H9 (cell line): ENCODE measurements around the gene MCF2L. TPM values are rescaled to one million over a fixed set of nuclear protein-coding genes. Genes with fewer than 3 reads are reported as not detected.

Source experiments
- DNase-seq: peaks from one replicate; pipeline ENCODE4 v3.0.0-alpha.2; 2017
- H2AFZ ChIP-seq: one replicate; pipeline ENCODE4 v1.6.1; 2013; ENCODE audit warnings: mild to moderate bottlenecking, low read length, control low read depth, moderate library complexity
- H2AK5ac ChIP-seq: 2 replicates; pipeline ENCODE4 v1.6.1; 2013; ENCODE audit warnings: low read length, control low read depth, mixed read lengths; ENCODE audit not compliant: insufficient read length
- H2BK120ac ChIP-seq: one replicate; pipeline ENCODE4 v1.6.1; 2013; ENCODE audit warnings: low read depth, mild to moderate bottlenecking, low read length, control low read depth, inconsistent platforms; ENCODE audit not compliant: poor library complexity, severe bottlenecking
- H2BK12ac ChIP-seq: 2 replicates; pipeline ENCODE4 v1.6.1; 2013; ENCODE audit warnings: low read length, control low read depth, mixed read lengths, low read depth; ENCODE audit not compliant: insufficient read length
- H2BK15ac ChIP-seq: 2 replicates; pipeline ENCODE4 v1.6.1; 2013; ENCODE audit warnings: low read depth, low read length, control low read depth
- H2BK20ac ChIP-seq: one replicate; pipeline ENCODE4 v1.6.1; 2013; ENCODE audit warnings: low read depth, mild to moderate bottlenecking, low read length, control low read depth, inconsistent platforms; ENCODE audit not compliant: poor library complexity, severe bottlenecking
- H2BK5ac ChIP-seq: 2 replicates; pipeline ENCODE4 v1.6.1; 2013; ENCODE audit warnings: low read length, control low read depth, mixed read lengths; ENCODE audit not compliant: insufficient read length
- H3K14ac ChIP-seq: 2 replicates; pipeline ENCODE4 v1.6.1; 2013; ENCODE audit warnings: low read length, control low read depth; ENCODE audit not compliant: insufficient read depth
- H3K18ac ChIP-seq: 2 replicates; pipeline ENCODE4 v1.6.1; 2013; ENCODE audit warnings: low read depth, mild to moderate bottlenecking, mixed read lengths, low read length, control low read depth; ENCODE audit not compliant: insufficient read length
- H3K23ac ChIP-seq: 2 replicates; pipeline ENCODE4 v1.6.1; 2013; ENCODE audit warnings: low read length, control low read depth, mixed read lengths, low read depth; ENCODE audit not compliant: insufficient read length
- H3K23me2 ChIP-seq: 2 replicates; pipeline ENCODE4 v1.6.1; 2013; ENCODE audit warnings: low read depth, mild to moderate bottlenecking, mixed read lengths, low read length, control low read depth; ENCODE audit not compliant: insufficient read length, poor library complexity, severe bottlenecking
- H3K27ac ChIP-seq: 2 replicates; pipeline ENCODE4 v1.5.1; 2013; ENCODE audit warnings: low read length, control low read depth, mixed read lengths, low read depth; ENCODE audit not compliant: insufficient read length
- H3K27me3 ChIP-seq: 2 replicates; pipeline ENCODE4 v1.6.1; 2013; ENCODE audit warnings: low read length, control low read depth, inconsistent platforms; ENCODE audit not compliant: insufficient read depth
- H3K4ac ChIP-seq: 2 replicates; pipeline ENCODE4 v1.6.1; 2013; ENCODE audit warnings: low read depth, mild to moderate bottlenecking, control low read depth, inconsistent platforms, low read length, moderate library complexity
- H3K4me1 ChIP-seq: 2 replicates; pipeline ENCODE4 v1.6.1; 2013; ENCODE audit warnings: low read length, control low read depth, inconsistent platforms; ENCODE audit not compliant: insufficient read depth
- H3K4me2 ChIP-seq: 2 replicates; pipeline ENCODE4 v1.6.1; 2013; ENCODE audit warnings: low read length, control low read depth, mixed read lengths; ENCODE audit not compliant: insufficient read length, insufficient read depth
- H3K56ac ChIP-seq: 2 replicates; pipeline ENCODE4 v1.6.1; 2013; ENCODE audit warnings: low read depth, mild to moderate bottlenecking, mixed read lengths, low read length, control low read depth; ENCODE audit not compliant: insufficient read length
- H3K79me1 ChIP-seq: 2 replicates; pipeline ENCODE4 v1.6.1; 2013; ENCODE audit warnings: low read depth, mild to moderate bottlenecking, moderate library complexity, low read length, control low read depth, inconsistent platforms; ENCODE audit not compliant: insufficient read depth, poor library complexity, severe bottlenecking
- H3K79me2 ChIP-seq: 2 replicates; pipeline ENCODE4 v1.6.1; 2013; ENCODE audit warnings: low read length, control low read depth, inconsistent platforms; ENCODE audit not compliant: insufficient read depth
- H3K9ac ChIP-seq: 2 replicates; pipeline ENCODE4 v1.6.1; 2013; ENCODE audit warnings: low read length, control low read depth, mixed read lengths; ENCODE audit not compliant: insufficient read length; ENCODE audit errors: extremely low read depth
- H3K9me3 ChIP-seq: one replicate; pipeline ENCODE4 v1.6.1; 2013; ENCODE audit warnings: low read depth, low read length, inconsistent platforms; ENCODE audit not compliant: control insufficient read depth
- H3T11ph ChIP-seq: one replicate; pipeline ENCODE4 v1.6.1; 2013; ENCODE audit warnings: mild to moderate bottlenecking, low read length, control low read depth, inconsistent platforms
- H4K20me1 ChIP-seq: one replicate; pipeline ENCODE4 v1.6.1; 2013; ENCODE audit not compliant: control insufficient read depth, insufficient read length, insufficient read depth
- H4K5ac ChIP-seq: 2 replicates; pipeline ENCODE4 v1.6.1; 2013; ENCODE audit warnings: low read depth, mild to moderate bottlenecking, mixed read lengths, low read length, control low read depth; ENCODE audit not compliant: insufficient read length
- H4K8ac ChIP-seq: replicated peaks from 2 replicates; pipeline ENCODE4 v1.6.1; 2013; ENCODE audit warnings: low read length, control low read depth, mixed read lengths, low read depth; ENCODE audit not compliant: insufficient read length
- H4K91ac ChIP-seq: 2 replicates; pipeline ENCODE4 v1.6.1; 2013; ENCODE audit warnings: low read depth, mild to moderate bottlenecking, moderate library complexity, mixed read lengths, low read length, control low read depth; ENCODE audit not compliant: insufficient read length
- H3K27ac Mint-ChIP-seq, 3 experiments: 2 replicates in 2 of 3; 3 replicates in 1 of 3; pipeline ENCODE4 v1.8.0; 2020 to 2021; ENCODE audit warnings: mixed read lengths in 3 of 3, mild to moderate bottlenecking in 1 of 3, moderate library complexity in 1 of 3
- H3K27me3 Mint-ChIP-seq: 2 replicates; pipeline ENCODE4 v1.8.0; 2021; ENCODE audit warnings: low read depth, mild to moderate bottlenecking, moderate library complexity, mixed read lengths
- H3K36me3 Mint-ChIP-seq, 3 experiments: 2 replicates in 2 of 3; 3 replicates in 1 of 3; pipeline ENCODE4 v1.8.0; 2020 to 2021; ENCODE audit warnings: low read depth in 3 of 3, mixed read lengths in 3 of 3; ENCODE audit not compliant: insufficient read depth in 1 of 3
- H3K4me1 Mint-ChIP-seq, 2 experiments: 2 replicates each; pipeline ENCODE4 v1.8.0; 2020; ENCODE audit warnings: mixed read lengths in 2 of 2
- H3K4me3 Mint-ChIP-seq, 2 experiments: 2 replicates in 1 of 2; 3 replicates in 1 of 2; pipeline ENCODE4 v1.8.0; 2020 to 2021; ENCODE audit warnings: mild to moderate bottlenecking in 2 of 2, mixed read lengths in 2 of 2, moderate library complexity in 1 of 2
- H3K9me3 Mint-ChIP-seq, 2 experiments: 2 replicates in 1 of 2; 3 replicates in 1 of 2; pipeline ENCODE4 v1.8.0; 2020; ENCODE audit warnings: mild to moderate bottlenecking in 2 of 2, mixed read lengths in 2 of 2, moderate library complexity in 1 of 2
- CTCF ChIP-seq: fragments of 200-600 bp; sonication (generic); conservative IDR thresholded peaks from 3 replicates; pipeline ENCODE4 v1.8.0; 2021; ENCODE audit warnings: antibody characterized with exemption, mild to moderate bottlenecking
- WGBS: extraction: QIAGEN DNeasy Blood & Tissue Kit; methylation state at CpG from one replicate; pipeline ENCODE4 v1.1.7; 2013; ENCODE audit warnings: missing lambda C conversion rate, low lambda C conversion rate, mixed read lengths; ENCODE audit not compliant: insufficient read length; ENCODE audit errors: extremely low coverage; 5-methylcytosine and 5-hydroxymethylcytosine counted together
- total RNA-seq: library from RNA; stranded (reverse); gene quantifications from 2 replicates; pipeline ENCODE4 v1.2.1, GENCODE V29; 2021

Gene MCF2L
- total RNA-seq, 1 experiment from 2014 or later, result 18.5 TPM

DNA sequence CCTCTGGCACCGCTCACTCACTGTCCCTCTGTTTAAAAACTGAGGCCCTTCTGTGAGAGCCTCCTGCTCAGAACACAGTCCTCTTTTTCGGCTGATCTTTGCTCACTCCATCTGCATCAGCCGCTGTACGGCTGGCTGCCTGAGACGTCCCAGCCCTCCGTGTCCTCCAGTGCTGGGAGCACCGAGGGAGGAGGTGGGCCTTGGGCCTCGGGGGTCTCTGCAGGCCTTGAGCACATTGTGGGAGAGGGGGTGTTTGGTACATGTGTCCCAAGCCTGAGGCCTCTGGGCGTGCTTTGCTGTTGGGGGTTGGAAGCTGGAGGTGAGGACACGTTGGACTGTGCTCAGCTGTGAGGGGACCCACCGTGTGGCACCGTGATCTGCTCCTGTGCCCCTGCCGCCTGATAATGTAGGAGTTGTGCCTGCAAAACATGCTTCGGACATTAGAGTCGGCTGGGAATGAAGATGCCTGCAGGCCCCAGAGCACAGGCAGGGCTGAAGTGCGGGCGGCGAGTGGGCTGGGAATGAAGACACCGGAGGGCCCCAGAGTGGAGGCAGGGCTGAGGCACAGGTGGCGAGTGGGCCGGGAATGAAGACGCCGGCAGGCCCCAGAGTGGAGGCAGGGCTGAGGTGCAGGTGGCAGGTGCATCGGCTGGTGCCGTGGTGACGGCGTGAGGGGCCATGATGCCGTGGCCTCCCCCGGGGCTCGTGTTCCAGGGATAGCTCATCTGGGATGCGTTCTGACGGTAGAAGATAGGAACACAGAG is 30.6 kb downstream of the MCF2L start:
- Histone ChIP-seq H3K56ac (no peak overlapping the region), H3K4me2 (no peak overlapping the region), H3K27ac (no peak overlapping the region), H2BK20ac (no peak overlapping the region), H2AFZ (no peak overlapping the region), H2AK5ac (no peak overlapping the region), H2BK120ac (no peak overlapping the region), H2BK15ac (no peak overlapping the region), H3K4ac (no peak overlapping the region; the same call in 1 of the 2 replicates), H3K9me3 (no peaks in the 10 kb centered on the region), H3K23ac (no peak overlapping the region), H3K9ac (no peak overlapping the region), H3K79me2 (no peaks in the 10 kb centered on the region; the same call in 1 of the 2 replicates), H3T11ph (no peak overlapping the region), H4K5ac (no peak overlapping the region), H2BK12ac (no peak overlapping the region), H3K23me2 (no peaks in the 10 kb centered on the region), H3K79me1 (no peaks in the 10 kb centered on the region), H3K14ac (peak overlapping the region; percentile 21; the same call in 1 of the 2 replicates), H4K20me1 (no peaks in the 10 kb centered on the region), H4K91ac (no peak overlapping the region), H2BK5ac (no peak overlapping the region), H3K27me3 (no peaks in the 10 kb centered on the region), H3K18ac (no peak overlapping the region), H4K8ac (no peak overlapping the region), H3K4me1 (no peaks in the 10 kb centered on the region)
- peaks cover 0 to 5% (median 0%) of the 10 kb centered on the region in 3 experiments; a peak in 3 of 7 replicates for H3K36me3 Mint-ChIP-seq
- no CpG with 5 or more reads among the region's 32 CpGs for WGBS
- H3K9me3 Mint-ChIP-seq, result no peaks in the 10 kb centered on the region
- peak overlapping the region in 2 of 3 experiments; percentile 85 to 95; a peak in 5 of 7 replicates for H3K27ac Mint-ChIP-seq
- no peak overlapping the region; a peak in 1 of 5 replicates for H3K4me3 Mint-ChIP-seq
- H3K4me1 Mint-ChIP-seq, result peaks cover 0 to 14% of the 10 kb centered on the region in 2 experiments; a peak in 1 of 4 replicates
- no peaks in the 10 kb centered on the region; the same call in none of the 2 replicates for H3K27me3 Mint-ChIP-seq
- no peak for DNase-seq
- no peak for TF ChIP-seq CTCF
